ENCODE measurements around the gene TROAP.
"Not testable (repeated sequence)": the region's sequence is repeated elsewhere in the genome, so short reads cannot be mapped to it uniquely, and the experiment has no call there.

Gene TROAP

DNA sequence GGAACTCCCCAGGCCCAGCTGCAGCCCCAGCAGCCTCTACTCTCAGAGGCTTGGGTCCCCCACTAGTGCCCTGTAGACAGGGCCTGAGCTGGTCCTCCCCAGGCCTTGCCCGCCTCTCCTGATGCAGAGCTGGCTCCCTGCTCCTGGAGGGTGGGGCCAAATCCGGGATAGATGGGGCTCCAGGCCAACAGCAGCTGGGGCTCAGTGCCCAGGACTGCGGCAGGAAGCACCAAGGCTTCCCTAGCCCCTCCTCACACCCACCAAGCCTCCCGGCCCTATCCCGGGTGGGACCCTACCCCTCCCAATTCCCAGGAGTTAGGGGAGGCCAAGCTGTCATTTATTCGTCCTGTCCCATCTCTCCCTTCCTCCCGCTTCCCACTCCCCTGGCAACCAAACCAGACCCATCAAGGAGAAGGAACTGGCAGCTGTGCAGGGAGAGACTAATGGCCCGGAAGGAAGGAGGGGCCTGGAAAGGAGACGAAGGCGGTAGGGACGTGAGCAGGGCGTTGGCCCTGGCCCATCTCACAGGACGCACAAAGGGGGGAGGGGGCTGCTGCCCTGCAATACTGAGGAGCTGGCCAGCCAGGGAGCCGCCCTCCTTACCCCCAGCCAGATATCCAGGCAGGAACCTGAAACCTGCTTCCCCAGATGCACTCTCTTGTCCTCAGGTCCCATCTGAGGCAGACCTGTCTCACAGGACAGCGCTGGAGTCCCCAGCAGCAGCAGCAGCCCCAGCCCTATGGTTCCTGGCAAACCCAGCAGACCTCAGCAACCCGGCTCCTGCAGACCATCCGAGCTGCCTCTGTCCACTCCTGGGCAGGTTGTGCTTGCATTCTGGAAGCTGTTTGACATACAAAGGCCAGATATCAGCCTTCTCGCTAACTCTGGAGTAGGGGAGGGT is 29.7 kb upstream of the TROAP start:
- no peak for DNase-seq (ENCODE audit: low read depth)
- H3K4me3 ChIP-seq (ENCODE audit: low read depth, low read length): no peak overlapping the region

DNA sequence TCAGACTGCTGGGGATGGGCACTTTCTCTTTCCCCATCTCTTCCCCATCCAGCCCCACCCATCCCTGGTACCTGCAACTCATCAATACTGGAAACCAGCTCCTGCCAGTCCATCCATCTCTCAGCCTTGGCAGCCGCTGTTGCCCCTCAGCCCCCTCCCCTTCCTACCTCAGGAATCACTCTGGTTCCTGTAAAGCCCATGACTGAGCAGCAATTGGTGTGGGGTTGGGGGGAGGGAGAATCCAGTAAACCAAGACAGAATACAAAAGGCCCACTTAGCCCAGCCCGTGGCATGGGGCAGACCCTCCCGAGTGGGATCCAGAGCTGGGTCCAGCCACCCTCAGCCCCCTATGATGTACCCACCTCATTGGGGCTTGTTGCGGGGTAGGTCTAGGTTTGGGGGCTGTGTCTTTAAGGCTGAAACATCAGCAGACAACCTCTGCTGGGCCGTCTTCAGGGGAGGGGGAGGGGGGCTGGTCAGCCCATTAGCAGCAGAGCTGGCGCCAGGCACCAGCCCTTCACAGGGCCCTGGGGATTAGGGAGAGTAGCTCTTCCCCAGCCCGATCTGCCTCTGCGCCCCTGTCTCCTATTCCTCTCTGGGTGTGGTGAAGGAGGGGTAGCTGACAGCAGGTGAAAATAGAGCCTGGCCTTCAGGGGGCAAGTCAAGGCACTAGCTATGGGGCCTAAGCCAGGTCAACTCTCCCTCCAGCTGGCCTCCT is 28.8 kb upstream of the TROAP start:
- no peak overlapping the region for H3K4me3 ChIP-seq (ENCODE audit: low read depth, low read length)
- DNase-seq (ENCODE audit: low read depth): no peak

GRCh38 chr12:49294804-49295081 is 28.3 kb upstream of the TROAP start:
- no peak for DNase-seq (ENCODE audit: low read depth)

GRCh38 chr12:49295082-49295936 is 27.7 kb upstream of the TROAP start, which contains the start of gene PRPH:
TSS of gene PRPH (plus strand) at chr12:49295147. CDS start at chr12:49295201, 54 bp downstream.
- DNase-seq (ENCODE audit: low read depth): no peak
- no peak within 1 kb of the TSS for H3K4me3 ChIP-seq (ENCODE audit: low read depth, low read length)

More at GRCh38 chr12:49294804-49295081, 28.3 kb upstream of the TROAP start:
- H3K4me3 ChIP-seq (ENCODE audit: low read depth, low read length): no peak overlapping the region

GRCh38 chr12:49296034-49296835 is 26.8 kb upstream of the TROAP start:
- H3K4me3 ChIP-seq (ENCODE audit: low read depth, low read length): no peak overlapping the region
- DNase-seq (ENCODE audit: low read depth): no peak

DNA sequence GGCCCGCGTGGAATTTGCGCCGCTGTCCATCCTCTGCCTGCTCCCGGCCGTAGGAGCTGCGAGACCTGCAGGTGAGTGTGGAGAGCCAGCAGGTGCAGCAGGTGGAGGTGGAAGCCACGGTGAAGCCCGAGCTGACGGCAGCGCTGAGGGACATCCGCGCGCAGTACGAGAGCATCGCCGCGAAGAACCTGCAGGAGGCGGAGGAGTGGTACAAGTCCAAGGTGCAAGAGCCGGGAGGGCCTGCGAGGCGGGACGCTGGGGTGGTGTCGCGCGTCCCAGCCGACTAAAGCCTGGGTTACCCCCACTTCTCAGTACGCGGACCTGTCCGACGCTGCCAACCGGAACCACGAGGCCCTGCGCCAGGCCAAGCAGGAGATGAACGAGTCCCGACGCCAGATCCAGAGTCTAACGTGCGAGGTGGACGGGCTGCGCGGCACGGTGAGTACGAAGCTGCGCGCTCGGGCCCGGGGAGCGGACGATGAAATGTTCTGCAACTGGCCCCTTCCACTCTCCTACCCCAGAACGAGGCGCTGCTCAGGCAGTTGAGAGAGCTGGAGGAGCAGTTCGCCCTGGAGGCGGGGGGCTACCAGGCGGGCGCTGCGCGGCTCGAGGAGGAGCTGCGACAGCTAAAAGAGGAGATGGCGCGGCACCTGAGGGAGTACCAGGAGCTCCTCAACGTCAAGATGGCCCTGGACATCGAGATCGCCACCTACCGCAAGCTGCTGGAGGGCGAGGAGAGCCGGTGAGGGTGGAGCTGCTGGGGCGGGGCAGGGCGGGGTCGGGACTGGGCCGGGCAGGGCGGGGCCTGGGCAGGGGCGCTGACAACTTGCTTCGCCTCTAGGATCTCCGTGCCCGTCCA is 26.0 kb upstream of the TROAP start:
- DNase-seq (ENCODE audit: low read depth): no peak
- H3K4me3 ChIP-seq (ENCODE audit: low read depth, low read length): peak overlapping the region; percentile 7

DNA sequence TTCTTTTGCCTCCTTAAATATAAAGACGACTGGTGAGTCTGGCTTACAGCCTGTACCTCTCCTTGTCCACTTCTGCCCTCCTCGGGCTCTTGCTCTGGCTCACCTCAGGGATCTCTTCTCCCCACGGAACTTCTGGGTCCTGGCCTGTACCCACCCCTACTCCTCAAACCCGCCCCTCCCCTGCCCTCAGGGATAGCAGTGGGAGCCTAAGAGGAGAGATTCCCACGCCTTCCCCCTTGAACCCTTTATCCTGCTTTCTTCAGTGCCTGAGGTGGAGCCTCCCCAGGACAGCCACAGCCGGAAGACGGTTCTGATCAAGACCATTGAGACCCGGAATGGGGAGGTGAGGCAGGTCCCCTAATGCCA is 25.4 kb upstream of the TROAP start:
- no peak overlapping the region for H3K4me3 ChIP-seq (ENCODE audit: low read depth, low read length)
- DNase-seq (ENCODE audit: low read depth): no peak

DNA sequence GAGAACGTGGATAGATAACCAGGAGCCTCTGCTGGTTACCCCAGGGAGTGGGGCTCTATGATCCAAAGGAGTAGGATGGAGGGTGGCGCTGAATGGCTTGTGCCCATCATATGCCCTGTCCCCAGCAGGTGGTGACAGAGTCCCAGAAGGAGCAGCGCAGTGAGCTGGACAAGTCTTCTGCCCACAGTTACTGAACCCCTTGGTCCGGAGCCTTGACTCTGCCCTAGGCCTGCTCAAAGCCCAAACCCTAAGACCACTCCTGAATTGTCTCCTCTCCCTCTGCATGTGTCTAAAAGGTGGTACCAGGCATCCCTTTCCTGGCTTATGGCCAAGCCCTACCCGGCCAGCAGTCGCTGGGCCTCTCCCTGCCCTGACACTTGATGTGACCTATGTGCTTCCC is 24.9 kb upstream of the TROAP start:
- DNase-seq (ENCODE audit: low read depth): no peak
- no peak overlapping the region for H3K4me3 ChIP-seq (ENCODE audit: low read depth, low read length)

- DNase-seq (ENCODE audit: low read depth): no peak
- H3K4me3 ChIP-seq (ENCODE audit: low read depth, low read length): no peak overlapping the region
These were observed 21.3 kb upstream of the TROAP start for GRCh38 chr12:49301760-49302159.

GRCh38 chr12:49304161-49304560 is 18.9 kb upstream of the TROAP start:
- peak; percentile 31 for DNase-seq (ENCODE audit: low read depth)
- H3K4me3 ChIP-seq (ENCODE audit: low read depth, low read length): no peak overlapping the region

- DNase-seq (ENCODE audit: low read depth): no peak
- H3K4me3 ChIP-seq (ENCODE audit: low read depth, low read length): no peak overlapping the region
These were observed 17.1 kb upstream of the TROAP start for GRCh38 chr12:49305762-49306510.

DNA sequence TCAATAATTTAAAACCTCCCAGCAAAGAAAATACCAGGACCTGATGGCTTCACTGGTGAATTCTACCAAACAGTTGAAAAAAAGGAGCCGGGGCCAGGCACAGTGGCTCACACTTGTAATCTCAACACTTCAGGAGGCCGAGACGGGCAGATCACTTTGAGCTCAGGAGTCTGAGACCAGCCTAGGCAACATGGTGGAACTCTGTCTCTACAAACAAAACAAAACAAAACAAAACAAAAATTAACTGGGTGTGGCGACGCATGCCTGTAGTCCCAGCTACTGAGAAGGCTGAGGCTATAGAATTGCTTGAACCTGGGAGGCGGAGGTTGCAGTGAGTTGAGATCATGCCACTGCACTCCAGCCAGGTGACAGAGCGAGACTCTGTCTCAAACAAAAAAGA is 13.7 kb upstream of the TROAP start:
- no peak for DNase-seq (ENCODE audit: low read depth)
- H3K4me3 ChIP-seq (ENCODE audit: low read depth, low read length): no peak overlapping the region

DNA sequence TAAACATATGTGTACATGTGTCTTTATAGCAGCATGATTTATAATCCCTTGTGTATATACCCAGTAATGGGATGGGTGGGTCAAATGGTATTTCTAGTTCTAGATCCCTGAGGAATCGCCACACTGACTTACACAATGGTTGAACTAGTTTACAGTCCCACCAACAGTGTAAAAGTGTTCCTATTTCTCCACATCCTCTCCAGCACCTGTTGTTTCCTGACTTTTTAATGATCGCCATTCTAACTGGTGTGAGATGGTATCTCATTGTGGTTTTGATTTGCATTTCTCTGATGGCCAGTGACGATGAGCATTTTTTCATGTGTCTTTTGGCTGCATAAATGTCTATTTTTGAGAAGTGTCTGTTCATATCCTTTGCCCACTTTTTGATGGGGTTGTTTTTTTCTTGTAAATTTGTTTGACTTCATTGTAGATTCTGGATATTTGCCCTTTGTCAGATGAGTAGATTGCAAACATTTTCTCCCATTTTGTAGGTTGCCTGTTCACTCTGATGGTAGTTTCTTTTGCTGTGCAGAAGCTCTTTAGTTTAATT is 12.5 kb upstream of the TROAP start:
- DNase-seq (ENCODE audit: low read depth); H3K4me3 ChIP-seq (ENCODE audit: low read depth, low read length): not testable (repeated sequence)

- no peak overlapping the region for H3K4me3 ChIP-seq (ENCODE audit: low read depth, low read length)
- DNase-seq (ENCODE audit: low read depth): no peak
These were observed 8.2 kb upstream of the TROAP start for GRCh38 chr12:49314811-49315210.

DNA sequence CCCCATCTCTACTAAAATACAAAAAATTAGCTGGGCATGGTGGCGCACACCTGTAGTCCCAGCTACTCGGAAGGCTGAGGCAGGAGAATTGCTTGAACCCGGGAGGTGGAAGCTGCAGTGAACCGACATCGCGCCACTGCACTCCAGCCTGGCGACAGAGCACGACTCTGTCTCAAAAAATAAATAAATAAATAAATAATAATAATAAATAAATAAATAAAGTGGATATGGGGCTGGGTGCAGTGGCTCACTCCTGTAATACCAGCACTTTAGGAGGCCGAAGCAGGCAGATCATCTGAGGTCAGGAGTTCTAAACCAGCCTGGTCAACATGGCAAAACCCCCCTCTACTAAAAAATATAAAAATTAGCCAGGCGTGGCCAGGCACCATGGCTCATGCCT is 5.9 kb upstream of the TROAP start:
- DNase-seq (ENCODE audit: low read depth); H3K4me3 ChIP-seq (ENCODE audit: low read depth, low read length): not testable (repeated sequence)

GRCh38 chr12:49320411-49321103 is 2.5 kb upstream of the TROAP start:
- not testable (repeated sequence) for DNase-seq (ENCODE audit: low read depth)

DNA sequence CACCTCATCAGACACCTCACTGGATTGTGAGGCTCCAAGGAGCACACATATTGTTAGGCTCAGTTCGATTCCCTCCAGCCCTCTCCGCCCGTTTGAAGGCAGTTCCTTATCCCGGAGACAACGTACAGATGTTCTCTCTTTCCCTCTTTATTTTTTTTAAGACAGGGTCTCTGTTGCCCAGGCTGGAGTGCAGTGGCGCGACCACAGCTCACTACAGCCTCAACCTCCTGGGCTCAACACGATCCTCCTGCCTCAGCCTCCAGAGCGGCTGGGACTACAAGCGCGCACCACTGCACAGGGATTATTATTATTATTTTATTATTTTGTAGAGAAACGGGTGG is 718 bp upstream of the TROAP start:
- no peak for DNase-seq (ENCODE audit: low read depth)

More at GRCh38 chr12:49320411-49321103, 2.5 kb upstream of the TROAP start:
- not testable (repeated sequence) for H3K4me3 ChIP-seq (ENCODE audit: low read depth, low read length)

More for the DNA sequence above, 718 bp upstream of the TROAP start:
- peak overlapping the region; percentile 57 for H3K4me3 ChIP-seq (ENCODE audit: low read depth, low read length)

Data from skeletal muscle cell (primary cell).